ENCODE data around the gene ZMPSTE24.

The ZMPSTE24 gene

GRCh38 chr1:40311692-40312091 is 53.7 kb downstream of the ZMPSTE24 start:
- no peak for TF ChIP-seq CTCF (IDR thresholded peaks at IDR 0.05; ENCODE audit: low read length, missing control alignments)
- H3K4me3 ChIP-seq (replicated peaks; ENCODE audit: low read depth, low read length): no peak overlapping the region
- no peak for DNase-seq (ENCODE audit: low read depth)

- no peak for DNase-seq (ENCODE audit: low read depth)
- TF ChIP-seq CTCF (IDR thresholded peaks at IDR 0.05; ENCODE audit: low read length, missing control alignments): no peak
- no peak overlapping the region for H3K4me3 ChIP-seq (replicated peaks; ENCODE audit: low read depth, low read length)
Measured at GRCh38 chr1:40312238-40313205, 54.5 kb downstream of the ZMPSTE24 start.

- H3K4me3 ChIP-seq (replicated peaks; ENCODE audit: low read depth, low read length): no peak overlapping the region
- TF ChIP-seq CTCF (IDR thresholded peaks at IDR 0.05; ENCODE audit: low read length, missing control alignments): no peak
- DNase-seq (ENCODE audit: low read depth): no peak
Measured at GRCh38 chr1:40313329-40313957, 55.4 kb downstream of the ZMPSTE24 start.

- H3K4me3 ChIP-seq (replicated peaks; ENCODE audit: low read depth, low read length): no peak overlapping the region
- TF ChIP-seq CTCF (IDR thresholded peaks at IDR 0.05; ENCODE audit: low read length, missing control alignments): no peak
- no peak for DNase-seq (ENCODE audit: low read depth)
Measured at GRCh38 chr1:40313958-40314720, 56.1 kb downstream of the ZMPSTE24 start.

GRCh38 chr1:40314721-40315238 is 56.7 kb downstream of the ZMPSTE24 start:
- DNase-seq (ENCODE audit: low read depth): no peak
- no peak for TF ChIP-seq CTCF (IDR thresholded peaks at IDR 0.05; ENCODE audit: low read length, missing control alignments)
- peak overlapping the region; percentile 42 for H3K4me3 ChIP-seq (replicated peaks; ENCODE audit: low read depth, low read length)

- peak; percentile 90 for DNase-seq (ENCODE audit: low read depth)
- peak overlapping the region; percentile 42 for H3K4me3 ChIP-seq (replicated peaks; ENCODE audit: low read depth, low read length)
- TF ChIP-seq CTCF (IDR thresholded peaks at IDR 0.05; ENCODE audit: low read length, missing control alignments): peak; percentile 86
Measured at GRCh38 chr1:40315239-40315794, 57.3 kb downstream of the ZMPSTE24 start.

All from fibroblast of pulmonary artery (primary cell).